ENCODE data around the gene SMURF2. TPM values are rescaled to one million over a fixed set of nuclear protein-coding genes. Genes with fewer than 3 reads are reported as not detected.

SMURF2 gene
- total RNA-seq, result 35.8 and 56.1 TPM in 2 replicates

DNA sequence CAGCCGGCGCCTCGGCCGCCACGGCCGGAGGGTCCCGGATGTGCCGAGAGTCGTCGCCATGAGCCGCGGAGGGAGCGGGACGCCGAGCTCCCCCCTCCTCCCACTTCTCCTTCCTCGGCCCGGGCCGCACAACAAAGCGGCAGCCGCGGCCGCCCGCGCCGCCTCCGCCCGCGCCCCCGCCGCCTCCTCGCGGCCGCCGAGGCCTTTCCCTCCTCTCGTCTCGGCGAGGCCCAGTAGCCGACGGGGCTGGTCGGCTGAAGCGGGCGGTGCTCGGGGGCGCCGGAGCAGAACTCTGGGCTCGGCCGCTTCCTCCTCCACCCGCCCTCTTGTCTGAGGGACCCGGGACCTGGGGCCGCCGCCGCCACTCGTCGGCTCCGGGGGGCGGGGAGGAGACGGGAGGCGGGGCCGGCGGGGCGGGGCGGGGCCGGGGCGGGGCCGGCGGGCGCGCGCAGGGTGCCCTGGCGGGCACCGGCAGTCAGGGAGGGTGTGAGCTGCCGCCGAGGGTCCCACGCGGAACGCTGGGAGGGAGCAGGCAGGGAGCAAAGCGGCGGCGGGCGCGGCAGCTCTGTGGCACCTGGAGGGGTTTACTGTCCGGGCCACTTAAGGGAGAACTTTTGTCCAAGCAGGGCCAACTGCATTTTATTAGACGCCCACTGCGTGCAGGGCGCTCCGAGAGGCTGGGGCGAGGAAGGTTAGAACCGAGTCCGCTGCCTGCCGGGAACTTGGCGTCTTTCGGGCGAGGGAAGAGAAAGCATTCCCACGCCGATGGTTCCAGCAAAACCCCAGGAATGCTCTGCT, at the start of gene SMURF2:
Gene SMURF2, minus strand, starts transcription at position 332 of the 798 bp plus-strand sequence. CDS start 427 bp downstream, outside the sequence.

GRCh38 chr17:64506576-64507412, 155.3 kb downstream of the SMURF2 start, which contains the start of gene CEP95:
Gene CEP95, plus strand, starts transcription at chr17:64506977. Its CDS starts 121 bp downstream, at chr17:64507098.

DNA sequence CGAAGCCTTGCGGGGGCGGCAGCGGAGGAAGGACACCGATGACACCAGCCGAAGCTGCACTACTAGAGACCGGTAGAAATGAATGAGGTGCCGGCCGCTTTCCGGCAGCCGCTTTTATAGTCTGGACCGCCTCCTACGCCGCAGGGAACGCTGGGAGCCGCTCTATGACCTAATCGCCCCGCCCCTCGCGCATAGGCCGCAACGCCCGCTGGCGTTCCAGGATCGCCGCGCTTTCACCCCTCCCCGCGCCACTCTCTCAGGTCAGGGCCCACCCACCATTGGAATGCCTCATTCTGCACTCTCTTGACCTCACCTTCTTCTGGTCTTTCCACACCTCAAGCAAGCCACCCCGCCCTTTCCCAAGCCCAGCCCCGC, 155.9 kb downstream of the SMURF2 start, which contains the start of gene DDX5:
Gene DDX5, minus strand, starts transcription at position 89 of the 375 bp plus-strand sequence. CDS start 170 bp downstream, outside the sequence.

DNA sequence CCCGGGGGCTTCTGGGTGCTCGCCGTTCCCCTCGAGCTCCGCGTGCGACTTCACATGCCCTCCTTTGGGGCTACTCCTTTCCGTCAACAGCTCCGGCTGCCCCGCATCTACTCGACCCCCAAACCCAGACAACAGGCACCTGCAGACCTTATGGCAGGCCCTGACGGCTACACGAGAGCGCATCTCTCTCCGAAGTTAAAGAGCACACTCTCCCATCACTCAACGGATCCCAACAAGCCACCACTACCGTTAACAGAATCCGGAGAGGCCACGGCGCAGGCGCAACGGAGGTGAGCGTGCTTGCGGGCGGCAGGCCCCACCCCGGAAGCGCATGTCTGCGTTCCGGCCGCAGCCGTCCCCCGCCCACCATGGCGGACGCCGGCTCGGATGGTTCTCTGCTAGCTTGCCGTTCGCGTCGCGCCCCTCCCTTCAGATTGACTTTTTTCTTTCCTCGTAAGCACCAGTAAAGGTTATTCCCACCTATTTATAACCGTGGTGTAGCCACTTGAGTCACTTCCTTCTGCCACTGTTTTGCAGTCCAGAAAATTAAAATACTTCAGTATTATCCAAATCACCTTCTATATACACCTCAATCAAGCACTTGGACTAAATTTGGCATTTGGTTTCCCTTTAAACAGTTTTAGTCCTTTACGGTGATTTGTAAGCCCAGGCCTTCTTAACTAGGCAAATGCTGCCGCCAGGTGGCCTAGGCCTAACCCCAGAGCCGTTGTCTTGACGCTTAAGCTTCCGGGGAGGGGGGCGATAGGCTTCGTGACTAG, 165.1 kb downstream of the SMURF2 start, which contains the start of gene POLG2:
Gene POLG2, minus strand, starts transcription at position 269 of the 779 bp plus-strand sequence. Its CDS starts 86 bp downstream, at position 183.

Other genes starting within 250 kb of the SMURF2 start
- gene MILR1, start 213.2 kb downstream of the SMURF2 start, total RNA-seq, result 1.2 and 1.3 TPM in 2 replicates
- 6.5 and 12.6 TPM in 2 replicates for gene POLG2, start 165.3 kb downstream of the SMURF2 start, total RNA-seq
- 266 and 276 TPM in 2 replicates for gene DDX5, start 156.0 kb downstream of the SMURF2 start, total RNA-seq
- 18.1 and 18.8 TPM in 2 replicates for gene CEP95, start 155.3 kb downstream of the SMURF2 start, total RNA-seq